ENCODE measurements around the gene UFSP2. TPM values are rescaled to one million over a fixed set of nuclear protein-coding genes. Genes with fewer than 3 reads are reported as not detected.

UFSP2 gene
- total and polyA plus RNA-seq, 9 donors, result 33.4 to 69.3 (median 51.3) TPM

DNA sequence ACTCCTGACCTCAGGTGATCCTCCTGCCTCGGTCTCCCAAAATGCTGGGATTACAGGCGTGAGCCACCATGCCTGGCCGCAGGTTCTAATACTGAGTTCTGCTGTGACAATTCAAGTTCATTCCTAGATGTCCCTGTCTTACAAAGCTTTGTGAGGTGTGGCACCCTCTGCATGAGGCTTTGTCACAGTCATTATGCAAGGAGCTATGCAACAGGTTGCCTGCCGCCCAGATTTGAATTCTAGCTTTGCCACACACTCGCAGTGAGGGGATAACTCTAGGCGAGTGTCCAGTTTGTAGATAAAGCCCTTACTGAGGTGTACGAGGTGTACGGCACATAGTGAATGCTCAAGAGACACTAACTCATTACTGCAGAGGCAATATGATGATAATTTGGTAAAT is 42.2 kb upstream of the UFSP2 start:
- no peaks in the 10 kb centered on the region for H3K36me3 ChIP-seq
- TF ChIP-seq, protein P1, sequence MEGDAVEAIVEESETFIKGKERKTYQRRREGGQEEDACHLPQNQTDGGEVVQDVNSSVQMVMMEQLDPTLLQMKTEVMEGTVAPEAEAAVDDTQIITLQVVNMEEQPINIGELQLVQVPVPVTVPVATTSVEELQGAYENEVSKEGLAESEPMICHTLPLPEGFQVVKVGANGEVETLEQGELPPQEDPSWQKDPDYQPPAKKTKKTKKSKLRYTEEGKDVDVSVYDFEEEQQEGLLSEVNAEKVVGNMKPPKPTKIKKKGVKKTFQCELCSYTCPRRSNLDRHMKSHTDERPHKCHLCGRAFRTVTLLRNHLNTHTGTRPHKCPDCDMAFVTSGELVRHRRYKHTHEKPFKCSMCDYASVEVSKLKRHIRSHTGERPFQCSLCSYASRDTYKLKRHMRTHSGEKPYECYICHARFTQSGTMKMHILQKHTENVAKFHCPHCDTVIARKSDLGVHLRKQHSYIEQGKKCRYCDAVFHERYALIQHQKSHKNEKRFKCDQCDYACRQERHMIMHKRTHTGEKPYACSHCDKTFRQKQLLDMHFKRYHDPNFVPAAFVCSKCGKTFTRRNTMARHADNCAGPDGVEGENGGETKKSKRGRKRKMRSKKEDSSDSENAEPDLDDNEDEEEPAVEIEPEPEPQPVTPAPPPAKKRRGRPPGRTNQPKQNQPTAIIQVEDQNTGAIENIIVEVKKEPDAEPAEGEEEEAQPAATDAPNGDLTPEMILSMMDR (IDR thresholded peaks at IDR 0.05), result no peak
- TF ChIP-seq EP300 (IDR thresholded peaks at IDR 0.05) (no peak), POLR2A (IDR thresholded peaks at IDR 0.05) (no peak)
- H3K27ac ChIP-seq, result no peak overlapping the region
- no peaks in the 10 kb centered on the region for H3K9me3 ChIP-seq
- H3K4me1 ChIP-seq (ENCODE audit: insufficient read depth), result peaks cover 1% of the 10 kb centered on the region
- no peaks in the 10 kb centered on the region for H3K27me3 ChIP-seq
- WGBS, 3 donors, result 90 to 94% (median 91%) methylated on average over 8 of the region's 8 CpGs
- no peak for DNase-seq
- H3K4me3 ChIP-seq, result no peak overlapping the region
- intact Hi-C loops (cut with DNase I), result loop anchor here in 1 of 4 donors (5.0 kb wide), 1 partner anchor 129 kb away; no protein-coding TSS in a partner anchor

- DNase-seq, result no peak
- Histone ChIP-seq H3K9me3 (no peaks in the 10 kb centered on the region), H3K4me3 (no peak overlapping the region), H3K36me3 (no peaks in the 10 kb centered on the region), H3K27ac (no peak overlapping the region), H3K4me1 (ENCODE audit: insufficient read depth) (peaks cover 1% of the 10 kb centered on the region), H3K27me3 (no peaks in the 10 kb centered on the region)
- intact Hi-C loops (cut with DNase I), result loop anchor here in 1 of 4 donors (5.0 kb wide), 1 partner anchor 130 kb away; no protein-coding TSS in a partner anchor
- WGBS, 3 donors, result 9 to 22% (median 10%) methylated on average over 4 of the region's 4 CpGs
- no peak for TF ChIP-seq EP300 (IDR thresholded peaks at IDR 0.05)
- TF ChIP-seq, protein P1 (IDR thresholded peaks at IDR 0.05), result no peak
- no peak for TF ChIP-seq POLR2A (IDR thresholded peaks at IDR 0.05)
Measured at GRCh38 chr4:185467101-185467500, 41.3 kb upstream of the UFSP2 start.

- intact Hi-C loops (cut with DNase I), result loop anchor here in 1 of 4 donors (5.0 kb wide), 1 partner anchor 132 kb away; no protein-coding TSS in a partner anchor
- no peaks in the 10 kb centered on the region for H3K36me3 ChIP-seq
- WGBS, 3 donors, result 93 to 94% (median 94%) methylated on average over 3 of the region's 3 CpGs
- peaks cover 1% of the 10 kb centered on the region for H3K4me1 ChIP-seq (ENCODE audit: insufficient read depth)
- TF ChIP-seq EP300 (IDR thresholded peaks at IDR 0.05) (no peak), POLR2A (IDR thresholded peaks at IDR 0.05) (no peak)
- TF ChIP-seq, protein P1 (IDR thresholded peaks at IDR 0.05), result no peak
- no peaks in the 10 kb centered on the region for H3K9me3 ChIP-seq
- no peaks in the 10 kb centered on the region for H3K27me3 ChIP-seq
- DNase-seq, result no peak
- H3K4me3 ChIP-seq, result no peak overlapping the region
- H3K27ac ChIP-seq, result no peak overlapping the region
Measured at GRCh38 chr4:185465707-185466106, 39.9 kb upstream of the UFSP2 start.

GRCh38 chr4:185464887-185465286 is 39.1 kb upstream of the UFSP2 start:
- Histone ChIP-seq H3K4me3 (no peak overlapping the region), H3K4me1 (ENCODE audit: insufficient read depth) (peaks cover 1% of the 10 kb centered on the region), H3K27me3 (no peaks in the 10 kb centered on the region), H3K9me3 (no peaks in the 10 kb centered on the region), H3K27ac (no peak overlapping the region), H3K36me3 (no peaks in the 10 kb centered on the region)
- 8 to 24% (median 13%) methylated on average over 1 of the region's 1 CpG for WGBS, 3 donors
- no peak for DNase-seq
- no peak for TF ChIP-seq EP300 (IDR thresholded peaks at IDR 0.05)
- TF ChIP-seq POLR2A (IDR thresholded peaks at IDR 0.05), result no peak
- TF ChIP-seq, protein P1 (IDR thresholded peaks at IDR 0.05), result no peak
- intact Hi-C loops (cut with DNase I), result loop anchor here in 1 of 4 donors (5.0 kb wide), 1 partner anchor 132 kb away; no protein-coding TSS in a partner anchor
